ENCODE measurements around the gene NFE2L3. TPM values are rescaled to one million over a fixed set of nuclear protein-coding genes. Genes with fewer than 3 reads are reported as not detected.

The NFE2L3 gene
- total RNA-seq, 4 donors from 2014 or later: 1.5 to 2.7 (median 2.5) TPM

GRCh38 chr7:26135551-26135950 is 16.4 kb upstream of the NFE2L3 start:
- intact Hi-C loops (cut with DNase I): no loop called here
- Histone ChIP-seq H3K4me1 (no peaks in the 10 kb centered on the region), H3K27me3 (peaks cover 0 to 6% (median 0%) of the 10 kb centered on the region in 4 donors), H3K9me3 (no peaks in the 10 kb centered on the region), H3K27ac (replicated peaks in 1 of 4) (no peak overlapping the region), H3K4me3 (no peak overlapping the region), H3K36me3 (no peaks in the 10 kb centered on the region)
- no peak for DNase-seq (ENCODE audit: extremely low spot score)
- WGBS: 83% methylated on average over 1 of the region's 1 CpG
- no peak for TF ChIP-seq POLR2AphosphoS5 (IDR thresholded peaks at IDR 0.05)
- TF ChIP-seq CTCF (IDR thresholded peaks at IDR 0.05): no peak
- TF ChIP-seq POLR2A (IDR thresholded peaks at IDR 0.05; ENCODE audit: low read depth): no peak
- no peak for TF ChIP-seq EP300 (IDR thresholded peaks at IDR 0.05)

GRCh38 chr7:26136831-26137230 is 15.2 kb upstream of the NFE2L3 start:
- intact Hi-C loops (cut with DNase I): no loop called here
- Histone ChIP-seq H3K4me1 (no peaks in the 10 kb centered on the region), H3K27me3 (no peaks in the 10 kb centered on the region), H3K4me3 (no peak overlapping the region), H3K36me3 (no peaks in the 10 kb centered on the region), H3K27ac (replicated peaks in 1 of 4) (no peak overlapping the region), H3K9me3 (no peaks in the 10 kb centered on the region)
- DNase-seq (ENCODE audit: extremely low spot score): no peak
- no peak for TF ChIP-seq POLR2AphosphoS5 (IDR thresholded peaks at IDR 0.05)
- TF ChIP-seq EP300 (IDR thresholded peaks at IDR 0.05): no peak
- TF ChIP-seq POLR2A (IDR thresholded peaks at IDR 0.05; ENCODE audit: low read depth): no peak
- no peak for TF ChIP-seq CTCF (IDR thresholded peaks at IDR 0.05)
- 90% methylated on average over 4 of the region's 4 CpGs for WGBS

DNA sequence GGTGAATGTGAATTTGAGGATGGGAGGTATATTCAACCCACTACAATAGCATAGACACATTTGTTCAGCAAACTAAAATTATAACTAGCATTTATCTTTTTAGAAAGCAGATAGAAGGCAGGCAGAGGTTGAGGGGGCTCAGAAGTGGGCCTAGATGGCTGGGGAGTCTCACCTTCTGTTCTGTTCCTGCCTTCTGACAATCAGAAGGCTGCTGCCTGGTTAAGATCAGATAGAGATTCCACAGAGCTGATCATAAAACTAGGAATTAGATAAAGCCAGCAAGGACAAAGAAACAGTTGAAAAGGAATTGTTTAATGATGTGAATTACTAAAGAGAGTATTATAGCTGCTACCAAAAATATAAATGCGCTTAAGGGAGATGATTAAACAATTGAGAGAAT is 11.6 kb upstream of the NFE2L3 start:
- DNase-seq (ENCODE audit: extremely low spot score): no peak
- WGBS: 97% methylated on average over 1 of the region's 1 CpG
- Histone ChIP-seq H3K4me3 (no peak overlapping the region), H3K9me3 (no peaks in the 10 kb centered on the region), H3K27me3 (no peaks in the 10 kb centered on the region), H3K4me1 (no peaks in the 10 kb centered on the region), H3K27ac (replicated peaks in 1 of 4) (no peak overlapping the region), H3K36me3 (no peaks in the 10 kb centered on the region)
- no peak for TF ChIP-seq CTCF (IDR thresholded peaks at IDR 0.05)
- TF ChIP-seq POLR2AphosphoS5 (IDR thresholded peaks at IDR 0.05): no peak
- TF ChIP-seq POLR2A (IDR thresholded peaks at IDR 0.05; ENCODE audit: low read depth): no peak
- TF ChIP-seq EP300 (IDR thresholded peaks at IDR 0.05): no peak
- intact Hi-C loops (cut with DNase I): no loop called here

DNA sequence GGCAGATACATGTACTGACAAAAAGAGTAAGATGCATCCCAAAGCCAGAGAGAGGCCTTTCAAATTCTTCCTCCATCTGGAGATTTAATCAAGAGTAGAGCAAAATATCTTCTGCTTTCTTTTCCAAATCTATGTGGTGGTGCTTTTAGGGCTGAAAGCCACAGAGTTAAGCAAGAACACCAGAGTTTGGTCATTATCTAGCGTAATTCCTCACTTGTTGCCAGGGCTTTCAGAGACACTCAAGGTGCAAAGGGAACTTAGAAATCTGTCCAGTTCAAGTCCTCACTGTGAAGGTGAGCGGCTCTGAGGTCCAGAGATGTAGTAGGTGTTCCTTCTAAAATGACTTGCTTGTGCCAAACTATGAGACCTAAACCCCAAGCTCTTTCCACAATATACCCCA is 10.9 kb upstream of the NFE2L3 start:
- intact Hi-C loops (cut with DNase I): no loop called here
- H3K27me3 ChIP-seq: no peaks in the 10 kb centered on the region
- H3K27ac ChIP-seq (replicated peaks in 1 of 4): no peak overlapping the region
- no peak for DNase-seq (ENCODE audit: extremely low spot score)
- H3K36me3 ChIP-seq: no peaks in the 10 kb centered on the region
- no peaks in the 10 kb centered on the region for H3K9me3 ChIP-seq
- no peaks in the 10 kb centered on the region for H3K4me1 ChIP-seq
- 92% methylated on average over 2 of the region's 2 CpGs for WGBS
- no peak overlapping the region for H3K4me3 ChIP-seq
- TF ChIP-seq POLR2AphosphoS5 (IDR thresholded peaks at IDR 0.05): no peak
- TF ChIP-seq CTCF (IDR thresholded peaks at IDR 0.05): no peak
- no peak for TF ChIP-seq EP300 (IDR thresholded peaks at IDR 0.05)
- TF ChIP-seq POLR2A (IDR thresholded peaks at IDR 0.05; ENCODE audit: low read depth): no peak

GRCh38 chr7:26143298-26144048 is 8.5 kb upstream of the NFE2L3 start:
- intact Hi-C loops (cut with DNase I): no loop called here
- H3K36me3 ChIP-seq: no peaks in the 10 kb centered on the region
- TF ChIP-seq POLR2A (IDR thresholded peaks at IDR 0.05; ENCODE audit: low read depth) (no peak), POLR2AphosphoS5 (IDR thresholded peaks at IDR 0.05) (no peak), CTCF (IDR thresholded peaks at IDR 0.05) (no peak), EP300 (IDR thresholded peaks at IDR 0.05) (no peak)
- no peak overlapping the region for H3K4me3 ChIP-seq
- no peaks in the 10 kb centered on the region for H3K9me3 ChIP-seq
- no peak for DNase-seq (ENCODE audit: extremely low spot score)
- H3K4me1 ChIP-seq: no peaks in the 10 kb centered on the region
- H3K27me3 ChIP-seq: no peaks in the 10 kb centered on the region
- H3K27ac ChIP-seq (replicated peaks in 1 of 4): no peak overlapping the region
- WGBS: 69% methylated on average over 5 of the region's 5 CpGs

Measured in esophagus muscularis mucosa (tissue), 4 donors.